Stimulated activated CD4-positive, alpha-beta T cell treated with anti-CD3 and anti-CD28 coated beads, TNF-alpha, amount 100 ng/mL, for 4 hours (primary cell): ENCODE measurements around the gene FGF14.

Source experiments
- DNase-seq, 3 experiments: peaks; one replicate each; pipeline ENCODE4 v3.0.0-alpha.2; 2020; ENCODE audit warnings: low read depth in 3 of 3

FGF14 gene

GRCh38 chr13:102310691-102311418 lies 91.0 kb downstream of the FGF14 start:
- no peak for DNase-seq

- DNase-seq = no peak
These were observed 92.7 kb downstream of the FGF14 start for GRCh38 chr13:102309110-102309509.

GRCh38 chr13:102302534-102302933 lies 99.3 kb downstream of the FGF14 start:
- DNase-seq = no peak

- no peak for DNase-seq
These were observed 101.5 kb downstream of the FGF14 start for GRCh38 chr13:102300379-102300778.

GRCh38 chr13:102299366-102299765 lies 102.5 kb downstream of the FGF14 start:
- no peak for DNase-seq

GRCh38 chr13:102298051-102298450 lies 103.8 kb downstream of the FGF14 start:
- no peak for DNase-seq

- no peak for DNase-seq
These were observed 106.4 kb downstream of the FGF14 start for GRCh38 chr13:102295316-102296048.

GRCh38 chr13:102294407-102295018 lies 107.3 kb downstream of the FGF14 start:
- DNase-seq = no peak

GRCh38 chr13:102293723-102294122 lies 108.1 kb downstream of the FGF14 start:
- no peak for DNase-seq

- DNase-seq = no peak
These were observed 110.1 kb downstream of the FGF14 start for GRCh38 chr13:102291587-102292218.

GRCh38 chr13:102289606-102290005 lies 112.2 kb downstream of the FGF14 start:
- DNase-seq = no peak

- no peak for DNase-seq
These were observed 115.5 kb downstream of the FGF14 start for GRCh38 chr13:102286326-102286725.

- DNase-seq = no peak
These were observed 121.5 kb downstream of the FGF14 start for GRCh38 chr13:102280366-102280765.

- DNase-seq = no peak
These were observed 124.6 kb downstream of the FGF14 start for GRCh38 chr13:102277286-102277685.

- DNase-seq = no peak
These were observed 125.4 kb downstream of the FGF14 start for GRCh38 chr13:102276404-102276803.

GRCh38 chr13:102275969-102276368 lies 125.9 kb downstream of the FGF14 start:
- no peak for DNase-seq

GRCh38 chr13:102273111-102273510 lies 128.7 kb downstream of the FGF14 start:
- DNase-seq = no peak

- no peak for DNase-seq
These were observed 134.7 kb downstream of the FGF14 start for GRCh38 chr13:102267191-102267590.

GRCh38 chr13:102261809-102262208 lies 140.0 kb downstream of the FGF14 start:
- DNase-seq = no peak

GRCh38 chr13:102261316-102261715 lies 140.5 kb downstream of the FGF14 start:
- no peak for DNase-seq

- no peak for DNase-seq
These were observed 141.6 kb downstream of the FGF14 start for GRCh38 chr13:102260256-102260655.

- no peak for DNase-seq
These were observed 146.4 kb downstream of the FGF14 start for GRCh38 chr13:102255409-102255808.
